ENCODE results near the gene TNNC1. TPM values are rescaled to one million over a fixed set of nuclear protein-coding genes. Genes with fewer than 3 reads are reported as not detected.

TNNC1 gene
- total and polyA plus RNA-seq, 2 of the 13 experiments (the other 11 are each of a cell fraction or from before 2014, with no cell fraction given), result 11.8 to 36.4 TPM

GRCh38 chr3:52453496-52454249, at the start of gene TNNC1 (continued):
- TF ChIP-seq ZNF687 (CRISPR knock-in tag; IDR thresholded peaks at IDR 0.05) (peak; percentile 56), ZNF780A (CRISPR knock-in tag; IDR thresholded peaks at IDR 0.05) (no peak), ZNF446 (CRISPR knock-in tag; IDR thresholded peaks at IDR 0.05) (no peak), ONECUT2 (CRISPR knock-in tag; IDR thresholded peaks at IDR 0.05) (no peak), ZNF136 (CRISPR knock-in tag; IDR thresholded peaks at IDR 0.05; ENCODE audit: low read depth) (no peak), ZNF746 (CRISPR knock-in tag; IDR thresholded peaks at IDR 0.05) (no peak), KLF13 (CRISPR knock-in tag; IDR thresholded peaks at IDR 0.05) (no peak), KMT2A (CRISPR knock-in tag; IDR thresholded peaks at IDR 0.05) (no peak), HOXA3 (CRISPR knock-in tag; IDR thresholded peaks at IDR 0.05) (peak; percentile 21; the same call in 1 of the 2 replicates), ARID5B (CRISPR knock-in tag; IDR thresholded peaks at IDR 0.05) (no peak), ZNF652 (CRISPR knock-in tag; IDR thresholded peaks at IDR 0.05; ENCODE audit: borderline replicate concordance, low read depth) (no peak), ZNF709 (CRISPR knock-in tag; IDR thresholded peaks at IDR 0.05) (0 out of 2 replicates have a peak, but pooled peaks have one; percentile 25), ZNF839 (CRISPR knock-in tag; IDR thresholded peaks at IDR 0.05; ENCODE audit: borderline replicate concordance) (no peak), FOXK2 (IDR thresholded peaks at IDR 0.05) (no peak), ZNF225 (CRISPR knock-in tag; IDR thresholded peaks at IDR 0.05) (0 out of 2 replicates have a peak, but pooled peaks have one; percentile 26), TSC22D2 (CRISPR knock-in tag; IDR thresholded peaks at IDR 0.05; ENCODE audit: borderline replicate concordance) (no peak), ZBTB26 (CRISPR knock-in tag; IDR thresholded peaks at IDR 0.05; ENCODE audit: borderline replicate concordance) (0 out of 2 replicates have a peak, but pooled peaks have one; percentile 12), ZNF572 (CRISPR knock-in tag; IDR thresholded peaks at IDR 0.05) (0 out of 2 replicates have a peak, but pooled peaks have one; percentile 10), FOXM1 (CRISPR knock-in tag; IDR thresholded peaks at IDR 0.05) (no peak), SYNCRIP (IDR thresholded peaks at IDR 0.05; ENCODE audit: insufficient read depth, low read depth, low read length) (no peak), ZNF292 (CRISPR knock-in tag; IDR thresholded peaks at IDR 0.05; ENCODE audit: borderline replicate concordance, low read depth) (peak; percentile 55; the same call in 1 of the 2 replicates), ZSCAN20 (CRISPR knock-in tag; IDR thresholded peaks at IDR 0.05; ENCODE audit: borderline replicate concordance) (no peak)

Data from HepG2 (cell line).